Thyroid gland (tissue), 4 donors: ENCODE data around the gene PTCSC3.

ENCODE experiments used
- POLR2A ChIP-seq, 2 donors: fragments of 450-650 bp; IDR thresholded peaks; one replicate each; pipeline ENCODE4 v1.6.1; 2017; ENCODE audit warnings: antibody characterized with exemption in 2 of 2, mild to moderate bottlenecking in 2 of 2, moderate library complexity in 1 of 2
- TF ChIP-seq, protein P1 (sequence below), 6 experiments: fragments of 200-600 bp in 3 of 6; fragments of 450-650 bp in 3 of 6; sonication (generic) in 3 of 6; IDR thresholded peaks; one replicate each; pipeline ENCODE4 v1.5.1; 2016 to 2019; ENCODE audit warnings: antibody characterized with exemption in 6 of 6, mild to moderate bottlenecking in 2 of 6, inconsistent platforms in 1 of 6, moderate library complexity in 1 of 6

DNA sequence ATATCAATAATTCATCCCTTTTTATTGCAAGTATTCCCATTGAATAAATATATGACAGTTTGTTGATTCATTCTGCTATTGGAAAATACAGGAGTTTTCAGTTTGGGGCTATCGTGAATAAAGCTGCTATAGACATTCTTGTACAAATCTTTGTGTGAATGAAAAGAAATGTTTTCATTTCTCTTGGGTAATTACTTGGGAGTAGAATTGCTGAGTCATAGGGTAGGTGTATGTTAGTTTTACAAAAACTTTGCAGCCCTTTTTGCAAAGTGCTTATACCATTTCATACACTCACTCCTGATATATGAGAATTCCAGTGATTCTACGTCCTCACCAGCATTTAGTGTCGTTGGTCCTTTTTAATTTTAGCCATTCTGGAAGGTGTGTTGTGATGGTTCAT lies 6.9 kb upstream of the PTCSC3 start:
- TF ChIP-seq, protein P1, sequence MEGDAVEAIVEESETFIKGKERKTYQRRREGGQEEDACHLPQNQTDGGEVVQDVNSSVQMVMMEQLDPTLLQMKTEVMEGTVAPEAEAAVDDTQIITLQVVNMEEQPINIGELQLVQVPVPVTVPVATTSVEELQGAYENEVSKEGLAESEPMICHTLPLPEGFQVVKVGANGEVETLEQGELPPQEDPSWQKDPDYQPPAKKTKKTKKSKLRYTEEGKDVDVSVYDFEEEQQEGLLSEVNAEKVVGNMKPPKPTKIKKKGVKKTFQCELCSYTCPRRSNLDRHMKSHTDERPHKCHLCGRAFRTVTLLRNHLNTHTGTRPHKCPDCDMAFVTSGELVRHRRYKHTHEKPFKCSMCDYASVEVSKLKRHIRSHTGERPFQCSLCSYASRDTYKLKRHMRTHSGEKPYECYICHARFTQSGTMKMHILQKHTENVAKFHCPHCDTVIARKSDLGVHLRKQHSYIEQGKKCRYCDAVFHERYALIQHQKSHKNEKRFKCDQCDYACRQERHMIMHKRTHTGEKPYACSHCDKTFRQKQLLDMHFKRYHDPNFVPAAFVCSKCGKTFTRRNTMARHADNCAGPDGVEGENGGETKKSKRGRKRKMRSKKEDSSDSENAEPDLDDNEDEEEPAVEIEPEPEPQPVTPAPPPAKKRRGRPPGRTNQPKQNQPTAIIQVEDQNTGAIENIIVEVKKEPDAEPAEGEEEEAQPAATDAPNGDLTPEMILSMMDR (IDR thresholded peaks at IDR 0.05): no peak
- no peak for TF ChIP-seq POLR2A (IDR thresholded peaks at IDR 0.05)
